Common myeloid progenitor, CD34-positive (primary cell): Measurements from ENCODE around the gene SIK2.

Experiments used
- CTCF ChIA-PET: fragments of 350-600 bp; sonication (Branson Sonifier 250); formaldehyde crosslinking; loops from one replicate; lab custom pipeline; 2021; ENCODE audit warnings: antibody characterized with exemption; lab: Charles Lee
- POLR2A ChIA-PET: fragments of 350-600 bp; sonication (Branson Sonifier 250); formaldehyde crosslinking; loops from one replicate; lab custom pipeline; 2021; ENCODE audit warnings: antibody characterized with exemption; lab: Charles Lee
- DNase-seq, 3 donors: peaks; one replicate each; pipeline versions ENCODE4 v3.0.0 to v3.0.0-alpha.2; 2013
- H3K27ac ChIP-seq, 2 experiments: 1 replicate in 1 of 2; 2 replicates in 1 of 2; pipeline ENCODE4 v1.7.0; 2013; ENCODE audit warnings: inconsistent platforms in 2 of 2, low read length in 2 of 2, mild to moderate bottlenecking in 2 of 2, low read depth in 1 of 2, moderate library complexity in 1 of 2; ENCODE audit not compliant: severe bottlenecking in 2 of 2, insufficient read depth in 1 of 2, poor library complexity in 1 of 2
- H3K27me3 ChIP-seq, 5 experiments: replicated peaks in 2 of 5; 1 replicate in 3 of 5; 2 replicates in 2 of 5; pipeline versions ENCODE4 v1.6.1 to v1.7.0; 2013; ENCODE audit warnings: low read length in 4 of 5, mild to moderate bottlenecking in 2 of 5, moderate library complexity in 2 of 5, inconsistent platforms in 1 of 5; ENCODE audit not compliant: insufficient read depth in 5 of 5, control insufficient read depth in 4 of 5
- H3K36me3 ChIP-seq, 4 experiments: 1 replicate in 2 of 4; 2 replicates in 2 of 4; pipeline versions ENCODE4 v1.6.1 to v1.7.0; 2013; ENCODE audit warnings: low read length in 3 of 4, control low read depth in 1 of 4, mild to moderate bottlenecking in 1 of 4; ENCODE audit not compliant: control insufficient read depth in 4 of 4, insufficient read depth in 4 of 4
- H3K4me1 ChIP-seq, 4 experiments: 1 replicate in 3 of 4; 2 replicates in 1 of 4; pipeline versions ENCODE4 v1.6.1 to v1.7.1; 2013; ENCODE audit warnings: low read length in 3 of 4, mild to moderate bottlenecking in 3 of 4, control low read depth in 1 of 4, inconsistent platforms in 1 of 4, moderate library complexity in 1 of 4; ENCODE audit not compliant: control insufficient read depth in 4 of 4, insufficient read depth in 4 of 4; ENCODE audit errors: control extremely low read depth in 1 of 4
- H3K4me3 ChIP-seq, 7 experiments: 1 replicate in 4 of 7; 2 replicates in 3 of 7; pipeline versions ENCODE4 v1.5.1 to v1.7.0; 2013; ENCODE audit warnings: mild to moderate bottlenecking in 7 of 7, low read length in 6 of 7, moderate library complexity in 6 of 7, inconsistent platforms in 2 of 7, low read depth in 2 of 7, control low read depth in 1 of 7; ENCODE audit not compliant: insufficient read depth in 4 of 7, control insufficient read depth in 1 of 7; ENCODE audit errors: extremely low read depth in 1 of 7
- H3K9me3 ChIP-seq, 5 experiments: 1 replicate in 4 of 5; 2 replicates in 1 of 5; pipeline versions ENCODE4 v1.6.1 to v1.7.1; 2013; ENCODE audit warnings: low read length in 4 of 5, mild to moderate bottlenecking in 2 of 5, inconsistent platforms in 1 of 5, low read depth in 1 of 5, moderate library complexity in 1 of 5; ENCODE audit not compliant: control insufficient read depth in 4 of 5, insufficient read depth in 2 of 5; ENCODE audit errors: control extremely low read depth in 1 of 5
- WGBS: methylation state at CpG from one replicate; pipeline ENCODE4 v1.1.5; 2013; ENCODE audit not compliant: insufficient coverage; 5-methylcytosine and 5-hydroxymethylcytosine counted together

SIK2 gene

GRCh38 chr11:111726301-111726713, 124.1 kb downstream of the SIK2 start:
- Histone ChIP-seq H3K27me3 (no peaks in the 10 kb centered on the region), H3K4me3 (no peak overlapping the region), H3K9me3 (no peaks in the 10 kb centered on the region), H3K27ac (no peak overlapping the region), H3K4me1 (no peaks in the 10 kb centered on the region), H3K36me3 (peaks cover 12 to 62% (median 54%) of the 10 kb centered on the region in 4 experiments)
- WGBS: 97% methylated on average over 9 of the region's 9 CpGs
- POLR2A ChIA-PET: no interaction called here
- no peak for DNase-seq
- CTCF ChIA-PET: interaction anchor here (2.2 kb wide), 1 partner anchor 34 kb away, joined by 6 read pairs; no protein-coding TSS in a partner anchor

- POLR2A ChIA-PET: no interaction called here
- Histone ChIP-seq H3K36me3 (peaks cover 12 to 51% (median 44%) of the 10 kb centered on the region in 4 experiments), H3K9me3 (no peaks in the 10 kb centered on the region), H3K27ac (no peak overlapping the region), H3K4me1 (no peaks in the 10 kb centered on the region), H3K4me3 (no peak overlapping the region), H3K27me3 (no peaks in the 10 kb centered on the region)
- WGBS: 97% methylated on average over 3 of the region's 7 CpGs
- CTCF ChIA-PET: no interaction called here
- DNase-seq: no peak
These were observed 125.2 kb downstream of the SIK2 start for GRCh38 chr11:111727431-111727830.

GRCh38 chr11:111729071-111729830, 127.0 kb downstream of the SIK2 start:
- no peak overlapping the region for H3K27ac ChIP-seq
- H3K27me3 ChIP-seq: no peaks in the 10 kb centered on the region
- ChIA-PET POLR2A (no interaction called here), CTCF (interaction anchor here (0.8 to 1.1 kb wide), 4 partner anchors 8 to 49 kb away, joined by 3 read pairs; no protein-coding TSS in a partner anchor)
- WGBS: 97% methylated on average over 5 of the region's 10 CpGs
- H3K4me1 ChIP-seq: no peaks in the 10 kb centered on the region
- H3K4me3 ChIP-seq: no peak overlapping the region
- peaks cover 5 to 33% (median 28%) of the 10 kb centered on the region in 4 experiments for H3K36me3 ChIP-seq
- no peak for DNase-seq
- no peaks in the 10 kb centered on the region for H3K9me3 ChIP-seq

- no peaks in the 10 kb centered on the region for H3K4me1 ChIP-seq
- H3K36me3 ChIP-seq: peaks cover 4 to 27% (median 22%) of the 10 kb centered on the region in 4 experiments
- H3K27ac ChIP-seq: no peak overlapping the region
- POLR2A ChIA-PET: no interaction called here
- no peak overlapping the region for H3K4me3 ChIP-seq
- no peaks in the 10 kb centered on the region for H3K27me3 ChIP-seq
- WGBS: no CpG with 5 or more reads among the region's 9 CpGs
- CTCF ChIA-PET: interaction anchor here (1.0 to 1.1 kb wide), 3 partner anchors 8 to 33 kb away, joined by 3 read pairs; no protein-coding TSS in a partner anchor
- no peaks in the 10 kb centered on the region for H3K9me3 ChIP-seq
- no peak for DNase-seq
These were observed 127.6 kb downstream of the SIK2 start for GRCh38 chr11:111729831-111730311.

- no peak for DNase-seq
- Histone ChIP-seq H3K36me3 (peaks cover 2 to 17% (median 16%) of the 10 kb centered on the region in 4 experiments), H3K27me3 (no peaks in the 10 kb centered on the region), H3K27ac (no peak overlapping the region), H3K9me3 (no peaks in the 10 kb centered on the region), H3K4me1 (no peaks in the 10 kb centered on the region), H3K4me3 (no peak overlapping the region)
- ChIA-PET CTCF (no interaction called here), POLR2A (no interaction called here)
- WGBS: 96% methylated on average over 20 of the region's 22 CpGs
These were observed 128.8 kb downstream of the SIK2 start for GRCh38 chr11:111730871-111731591.

- no peak overlapping the region for H3K27ac ChIP-seq
- peaks cover 0 to 11% (median 9%) of the 10 kb centered on the region in 4 experiments for H3K36me3 ChIP-seq
- H3K9me3 ChIP-seq: no peaks in the 10 kb centered on the region
- 97% methylated on average over 5 of the region's 5 CpGs for WGBS
- CTCF ChIA-PET: no interaction called here
- H3K4me3 ChIP-seq: no peak overlapping the region
- POLR2A ChIA-PET: no interaction called here
- H3K27me3 ChIP-seq: no peaks in the 10 kb centered on the region
- no peak for DNase-seq
- H3K4me1 ChIP-seq: no peaks in the 10 kb centered on the region
These were observed 129.6 kb downstream of the SIK2 start for GRCh38 chr11:111731821-111732220.
